Activated CD4-positive, alpha-beta T cell treated with anti-CD3 and anti-CD28 coated beads for 36 hours (primary cell): ENCODE data around the gene ILF2. TPM values are rescaled to one million over a fixed set of nuclear protein-coding genes. Genes with fewer than 3 reads are reported as not detected.

Experiments
- ATAC-seq: fragments of 200-7000 bp; cut with Tn5 transposase; one replicate; pipeline ENCODE4 v1.10.0; 2021; ENCODE audit warnings: mild to moderate bottlenecking, moderate library complexity
- CTCF ChIA-PET: fragments of 350-600 bp; sonication (Branson Sonifier 250); formaldehyde crosslinking; loops from one replicate; lab custom pipeline; 2021; ENCODE audit warnings: antibody characterized with exemption; lab: Charles Lee
- POLR2A ChIA-PET: fragments of 350-600 bp; sonication (Branson Sonifier 250); formaldehyde crosslinking; loops from one replicate; lab custom pipeline; 2021; ENCODE audit warnings: antibody characterized with exemption, inconsistent platforms; lab: Charles Lee
- DNase-seq: peaks from one replicate; pipeline ENCODE4 v3.0.0-alpha.2; 2020
- H3K27ac Mint-ChIP-seq: one replicate; pipeline ENCODE4 v1.8.0; 2021; ENCODE audit warnings: mixed read lengths
- H3K27me3 Mint-ChIP-seq: one replicate; pipeline ENCODE4 v1.8.0; 2021; ENCODE audit warnings: mixed read lengths
- H3K36me3 Mint-ChIP-seq: one replicate; pipeline ENCODE4 v1.8.0; 2021; ENCODE audit warnings: low read depth, mixed read lengths
- H3K4me1 Mint-ChIP-seq: one replicate; pipeline ENCODE4 v1.8.0; 2021; ENCODE audit warnings: mixed read lengths
- H3K4me3 Mint-ChIP-seq: one replicate; pipeline ENCODE4 v1.8.0; 2021; ENCODE audit warnings: mild to moderate bottlenecking, moderate library complexity, mixed read lengths
- H3K9me3 Mint-ChIP-seq: one replicate; pipeline ENCODE4 v1.8.0; 2021; ENCODE audit warnings: low read depth, mixed read lengths
- intact Hi-C, 2 experiments: fragments of 100-400 bp; cut with DNase I in 1 of 2; cut with micrococcal nuclease in 1 of 2; formaldehyde crosslinking; loops; one replicate each; pipeline versions ENCODE4 v1.14.2 to v1.15.1; 2022 to 2024; cut with DNase I, micrococcal nuclease
- total RNA-seq, 2 experiments: library from RNA; stranded (reverse); gene quantifications; one replicate each; pipeline ENCODE4 v1.2.3, GENCODE V29; 2021

The ILF2 gene
- total RNA-seq, 2 experiments from 2014 or later, result 325 to 435 TPM

GRCh38 chr1:153662269-153662668, 8.5 kb downstream of the ILF2 start:
- ChIA-PET CTCF (no interaction called here), POLR2A (interaction anchor here (0.6 to 0.7 kb wide), 2 partner anchors 9 to 204 kb away, joined by 3 read pairs; no protein-coding TSS in a partner anchor)
- H3K4me3 Mint-ChIP-seq, result no peak overlapping the region
- peaks cover 15% of the 10 kb centered on the region for H3K4me1 Mint-ChIP-seq
- H3K27me3 Mint-ChIP-seq, result no peaks in the 10 kb centered on the region
- no peak overlapping the region for H3K27ac Mint-ChIP-seq
- DNase-seq (no peak), ATAC-seq (no peak)
- peaks cover 64% of the 10 kb centered on the region for H3K36me3 Mint-ChIP-seq
- no peaks in the 10 kb centered on the region for H3K9me3 Mint-ChIP-seq
- intact Hi-C loops, result no loop called here

- ChIA-PET CTCF (no interaction called here), POLR2A (interaction anchor here (0.6 kb wide), 1 partner anchor 112 kb away, joined by 3 read pairs; no protein-coding TSS in a partner anchor)
- H3K27me3 Mint-ChIP-seq, result no peaks in the 10 kb centered on the region
- ATAC-seq, result no peak
- H3K27ac Mint-ChIP-seq, result peak overlapping the region; percentile 29
- H3K9me3 Mint-ChIP-seq, result no peaks in the 10 kb centered on the region
- H3K4me3 Mint-ChIP-seq, result no peak overlapping the region
- peaks cover 13% of the 10 kb centered on the region for H3K4me1 Mint-ChIP-seq
- peaks cover 54% of the 10 kb centered on the region for H3K36me3 Mint-ChIP-seq
- no peak for DNase-seq
- intact Hi-C loops, result no loop called here
These were observed 9.6 kb downstream of the ILF2 start for GRCh38 chr1:153661111-153661708.

GRCh38 chr1:153659656-153660055, 11.1 kb downstream of the ILF2 start:
- no peaks in the 10 kb centered on the region for H3K9me3 Mint-ChIP-seq
- intact Hi-C loops, result loop anchor here (2.0 to 5.0 kb wide), 3 partner anchors 92 to 1612 kb away; partner anchors contain the start of gene S100A2 (in 1 of the 2)
- ATAC-seq (no peak), DNase-seq (no peak)
- peaks cover 13% of the 10 kb centered on the region for H3K4me1 Mint-ChIP-seq
- H3K4me3 Mint-ChIP-seq, result peak overlapping the region; percentile 95
- peak overlapping the region; percentile 90 for H3K27ac Mint-ChIP-seq
- ChIA-PET CTCF (interaction anchor here (0.6 to 1.4 kb wide), 5 partner anchors 17 to 149 kb away, joined by 3 to 5 read pairs (median 4); no protein-coding TSS in a partner anchor), POLR2A (interaction anchor here (0.6 to 1.4 kb wide), 8 partner anchors 9 to 331 kb away, joined by 3 to 9 read pairs (median 4); partner anchors contain the start of genes CHTOP, JTB and RPS27)
- peaks cover 43% of the 10 kb centered on the region for H3K36me3 Mint-ChIP-seq
- no peaks in the 10 kb centered on the region for H3K27me3 Mint-ChIP-seq

- ATAC-seq, result no peak
These were observed 11.6 kb downstream of the ILF2 start for GRCh38 chr1:153659175-153659534.

GRCh38 chr1:153658400-153659174, 12.2 kb downstream of the ILF2 start, which contains the start of gene SNAPIN:
Gene SNAPIN (plus strand): TSS chr1:153658703. CDS start chr1:153658744, 41 bp downstream.
- Mint-ChIP-seq H3K9me3 (no peaks in the 10 kb centered on the region), H3K27ac (peak within 1 kb of the TSS; percentile 90), H3K4me3 (peak within 1 kb of the TSS; percentile 95), H3K4me1 (peaks cover 13% of the 10 kb centered on the region), H3K27me3 (no peaks in the 10 kb centered on the region), H3K36me3 (peaks cover 36% of the 10 kb centered on the region)
- DNase-seq (peak; percentile 96), ATAC-seq (peak; percentile 96)
- intact Hi-C loops, result loop anchor here (1.0 to 5.0 kb wide), 10 partner anchors 13 to 1611 kb away; partner anchors contain the start of genes CHTOP (in 2 of the 2), CRTC2 (in 1 of the 2), RPS27 (in 1 of the 2) and S100A2 (in 1 of the 2)
- ChIA-PET POLR2A (interaction anchor here (0.6 to 1.4 kb wide), 7 partner anchors 10 to 1355 kb away, joined by 3 to 9 read pairs (median 4); partner anchors contain the start of gene CHTOP), CTCF (interaction anchor here (0.8 to 1.4 kb wide), 3 partner anchors 25 to 312 kb away, joined by 3 to 4 read pairs (median 3); partner anchors contain the start of gene CHTOP)

More at GRCh38 chr1:153659175-153659534, 11.6 kb downstream of the ILF2 start:
- H3K4me1 Mint-ChIP-seq, result peaks cover 13% of the 10 kb centered on the region
- peak overlapping the region; percentile 90 for H3K27ac Mint-ChIP-seq
- intact Hi-C loops, result loop anchor here (2.0 to 5.0 kb wide), 3 partner anchors 92 to 1612 kb away; partner anchors contain the start of gene S100A2 (in 1 of the 2)
- DNase-seq, result no peak
- CTCF ChIA-PET, result interaction anchor here (0.7 to 1.4 kb wide), 5 partner anchors 25 to 312 kb away, joined by 3 to 5 read pairs (median 3); partner anchors contain the start of gene CHTOP
- H3K27me3 Mint-ChIP-seq, result no peaks in the 10 kb centered on the region
- POLR2A ChIA-PET, result interaction anchor here (0.6 to 1.4 kb wide), 8 partner anchors 10 to 1354 kb away, joined by 3 to 9 read pairs (median 4); partner anchors contain the start of genes CHTOP and JTB
- no peaks in the 10 kb centered on the region for H3K9me3 Mint-ChIP-seq
- peaks cover 40% of the 10 kb centered on the region for H3K36me3 Mint-ChIP-seq
- peak overlapping the region; percentile 95 for H3K4me3 Mint-ChIP-seq

- Mint-ChIP-seq H3K4me1 (peaks cover 13% of the 10 kb centered on the region), H3K4me3 (no peak overlapping the region), H3K36me3 (peaks cover 12% of the 10 kb centered on the region), H3K9me3 (no peaks in the 10 kb centered on the region), H3K27me3 (no peaks in the 10 kb centered on the region), H3K27ac (no peak overlapping the region)
- ChIA-PET CTCF (no interaction called here), POLR2A (no interaction called here)
- no peak for DNase-seq
- intact Hi-C loops, result loop anchor here (5.0 kb wide), 2 partner anchors 88 to 1608 kb away; partner anchors contain the start of gene S100A2 (in 1 of the 2)
- ATAC-seq, result no peak
These were observed 15.5 kb downstream of the ILF2 start for GRCh38 chr1:153655333-153655732.

GRCh38 chr1:153652805-153653500, 17.8 kb downstream of the ILF2 start:
- Mint-ChIP-seq H3K27me3 (no peaks in the 10 kb centered on the region), H3K27ac (no peak overlapping the region), H3K4me1 (peaks cover 20% of the 10 kb centered on the region), H3K9me3 (no peaks in the 10 kb centered on the region), H3K36me3 (peaks cover 3% of the 10 kb centered on the region), H3K4me3 (no peak overlapping the region)
- ATAC-seq (no peak), DNase-seq (no peak)
- ChIA-PET POLR2A (no interaction called here), CTCF (no interaction called here)
- intact Hi-C loops, result no loop called here

GRCh38 chr1:153651771-153652170, 19.0 kb downstream of the ILF2 start:
- ChIA-PET POLR2A (interaction anchor here (0.6 to 0.9 kb wide), 3 partner anchors 16 to 186 kb away, joined by 3 to 7 read pairs (median 3); no protein-coding TSS in a partner anchor), CTCF (interaction anchor here (0.7 kb wide), 1 partner anchor 294 kb away, joined by 3 read pairs; no protein-coding TSS in a partner anchor)
- no peak for ATAC-seq
- H3K27me3 Mint-ChIP-seq, result no peaks in the 10 kb centered on the region
- intact Hi-C loops, result no loop called here
- no peak for DNase-seq
- H3K27ac Mint-ChIP-seq, result no peak overlapping the region
- H3K4me3 Mint-ChIP-seq, result no peak overlapping the region
- no peaks in the 10 kb centered on the region for H3K9me3 Mint-ChIP-seq
- peaks cover 11% of the 10 kb centered on the region for H3K36me3 Mint-ChIP-seq
- H3K4me1 Mint-ChIP-seq, result peaks cover 27% of the 10 kb centered on the region

GRCh38 chr1:153649863-153650235, 20.9 kb downstream of the ILF2 start:
- Mint-ChIP-seq H3K4me1 (peaks cover 38% of the 10 kb centered on the region), H3K4me3 (no peak overlapping the region), H3K9me3 (no peaks in the 10 kb centered on the region), H3K36me3 (peaks cover 29% of the 10 kb centered on the region), H3K27me3 (no peaks in the 10 kb centered on the region), H3K27ac (peak overlapping the region; percentile 85)
- DNase-seq (no peak), ATAC-seq (peak; percentile 23)
- POLR2A ChIA-PET, result interaction anchor here (0.6 to 1.1 kb wide), 3 partner anchors 14 to 17 kb away, joined by 3 to 7 read pairs (median 5); partner anchors contain the start of gene CHTOP
- CTCF ChIA-PET, result interaction anchor here (1.1 kb wide), 1 partner anchor 11 kb away, joined by 8 read pairs; no protein-coding TSS in a partner anchor
- intact Hi-C loops, result no loop called here

GRCh38 chr1:153649137-153649862, 21.5 kb downstream of the ILF2 start:
- ChIA-PET POLR2A (interaction anchor here (0.6 to 1.1 kb wide), 5 partner anchors 13 to 1809 kb away, joined by 3 to 7 read pairs (median 3); partner anchors contain the start of gene CHTOP), CTCF (interaction anchor here (1.0 to 1.3 kb wide), 3 partner anchors 11 to 138 kb away, joined by 4 to 8 read pairs (median 5); no protein-coding TSS in a partner anchor)
- H3K36me3 Mint-ChIP-seq, result peaks cover 33% of the 10 kb centered on the region
- peak overlapping the region; percentile 62 for H3K27ac Mint-ChIP-seq
- intact Hi-C loops, result no loop called here
- ATAC-seq (peak; percentile 29), DNase-seq (no peak)
- H3K4me3 Mint-ChIP-seq, result no peak overlapping the region
- H3K4me1 Mint-ChIP-seq, result peaks cover 42% of the 10 kb centered on the region
- H3K9me3 Mint-ChIP-seq, result no peaks in the 10 kb centered on the region
- H3K27me3 Mint-ChIP-seq, result no peaks in the 10 kb centered on the region
